Skeletal muscle tissue (tissue), 4 donors: ENCODE data around the gene CHD5. TPM values are rescaled to one million over a fixed set of nuclear protein-coding genes. Genes with fewer than 3 reads are reported as not detected.

Source experiments
- H3K27ac ChIP-seq: one replicate; pipeline ENCODE4 v1.7.0; 2013; ENCODE audit warnings: mild to moderate bottlenecking, low read depth, low read length, inconsistent platforms
- H3K27me3 ChIP-seq, 3 donors: one replicate each; pipeline ENCODE4 v1.7.0; 2013; ENCODE audit warnings: low read length in 3 of 3; ENCODE audit not compliant: control insufficient read depth in 3 of 3, insufficient read depth in 3 of 3
- H3K36me3 ChIP-seq, 3 donors: one replicate each; pipeline ENCODE4 v1.7.0; 2013; ENCODE audit warnings: low read length in 3 of 3; ENCODE audit not compliant: control insufficient read depth in 3 of 3, insufficient read depth in 3 of 3
- H3K4me1 ChIP-seq, 3 donors: one replicate each; pipeline ENCODE4 v1.7.0; 2013; ENCODE audit warnings: low read length in 3 of 3, mild to moderate bottlenecking in 3 of 3; ENCODE audit not compliant: control insufficient read depth in 3 of 3, insufficient read depth in 3 of 3
- H3K4me3 ChIP-seq, 3 donors: one replicate each; pipeline ENCODE4 v1.7.0; 2013; ENCODE audit warnings: low read length in 3 of 3
- H3K9ac ChIP-seq, 3 donors: one replicate each; pipeline ENCODE4 v1.7.0; 2013; ENCODE audit warnings: low read length in 3 of 3, mild to moderate bottlenecking in 3 of 3, moderate library complexity in 2 of 3, low read depth in 1 of 3
- H3K9me3 ChIP-seq, 3 donors: one replicate each; pipeline ENCODE4 v1.7.0; 2013; ENCODE audit warnings: low read length in 3 of 3; ENCODE audit not compliant: control insufficient read depth in 3 of 3
- total RNA-seq: library from RNA; depleted of rRNA; stranded (reverse); fragments of >200 nt; gene quantifications from one replicate; pipeline ENCODE4 v1.2.3, GENCODE V29; 2014
- donor health status: Osteomylitis.

The CHD5 gene
- total RNA-seq, 1 donor from 2014 or later, result not detected

- Histone ChIP-seq H3K36me3 (peaks cover 0 to 2% (median 0%) of the 10 kb centered on the region in 3 donors), H3K27me3 (peaks cover 14 to 44% (median 30%) of the 10 kb centered on the region in 3 donors), H3K27ac (no peak overlapping the region), H3K9me3 (no peaks in the 10 kb centered on the region), H3K9ac (no peak overlapping the region), H3K4me3 (no peak overlapping the region), H3K4me1 (no peaks in the 10 kb centered on the region)
Measured at GRCh38 chr1:6099787-6100765, 80.0 kb downstream of the CHD5 start.

- H3K27me3 ChIP-seq, result peaks cover 10 to 41% (median 24%) of the 10 kb centered on the region in 3 donors
Measured at GRCh38 chr1:6099297-6099696, 80.8 kb downstream of the CHD5 start.

GRCh38 chr1:6098303-6099215, 81.6 kb downstream of the CHD5 start:
- Histone ChIP-seq H3K27ac (no peak overlapping the region), H3K4me1 (no peaks in the 10 kb centered on the region), H3K9me3 (no peaks in the 10 kb centered on the region), H3K4me3 (no peak overlapping the region), H3K9ac (no peak overlapping the region), H3K36me3 (peaks cover 0 to 2% (median 0%) of the 10 kb centered on the region in 3 donors), H3K27me3 (peaks cover 10 to 35% (median 21%) of the 10 kb centered on the region in 3 donors)

More at GRCh38 chr1:6099297-6099696, 80.8 kb downstream of the CHD5 start:
- Histone ChIP-seq H3K27ac (no peak overlapping the region), H3K9ac (no peak overlapping the region), H3K4me1 (no peaks in the 10 kb centered on the region), H3K9me3 (no peaks in the 10 kb centered on the region), H3K36me3 (peaks cover 0 to 2% (median 0%) of the 10 kb centered on the region in 3 donors), H3K4me3 (no peak overlapping the region)

- no peaks in the 10 kb centered on the region for H3K4me1 ChIP-seq
- no peaks in the 10 kb centered on the region for H3K9me3 ChIP-seq
- no peak overlapping the region for H3K4me3 ChIP-seq
- peaks cover 0 to 2% (median 0%) of the 10 kb centered on the region in 3 donors for H3K36me3 ChIP-seq
- no peak overlapping the region for H3K9ac ChIP-seq
- H3K27ac ChIP-seq, result no peak overlapping the region
- H3K27me3 ChIP-seq, result peaks cover 5 to 28% (median 16%) of the 10 kb centered on the region in 3 donors
Measured at GRCh38 chr1:6097824-6098223, 82.3 kb downstream of the CHD5 start.

GRCh38 chr1:6097117-6097595, 83.0 kb downstream of the CHD5 start:
- Histone ChIP-seq H3K36me3 (peaks cover 0 to 2% (median 0%) of the 10 kb centered on the region in 3 donors), H3K9ac (no peak overlapping the region), H3K4me3 (no peak overlapping the region), H3K27ac (no peak overlapping the region), H3K4me1 (no peaks in the 10 kb centered on the region), H3K27me3 (peaks cover 3 to 23% (median 10%) of the 10 kb centered on the region in 3 donors), H3K9me3 (no peaks in the 10 kb centered on the region)

GRCh38 chr1:6096243-6097116, 83.6 kb downstream of the CHD5 start:
- H3K9ac ChIP-seq, result no peak overlapping the region
- H3K27me3 ChIP-seq, result peaks cover 3 to 26% (median 10%) of the 10 kb centered on the region in 3 donors
- H3K27ac ChIP-seq, result no peak overlapping the region
- no peak overlapping the region for H3K4me3 ChIP-seq
- peaks cover 0 to 2% (median 0%) of the 10 kb centered on the region in 3 donors for H3K36me3 ChIP-seq
- H3K4me1 ChIP-seq, result no peaks in the 10 kb centered on the region
- no peaks in the 10 kb centered on the region for H3K9me3 ChIP-seq

GRCh38 chr1:6095511-6096242, 84.4 kb downstream of the CHD5 start:
- H3K27me3 ChIP-seq, result peaks cover 0 to 25% (median 3%) of the 10 kb centered on the region in 3 donors
- no peak overlapping the region for H3K9ac ChIP-seq
- H3K4me3 ChIP-seq, result no peak overlapping the region
- no peaks in the 10 kb centered on the region for H3K4me1 ChIP-seq
- peaks cover 0 to 2% (median 0%) of the 10 kb centered on the region in 3 donors for H3K36me3 ChIP-seq
- no peaks in the 10 kb centered on the region for H3K9me3 ChIP-seq
- no peak overlapping the region for H3K27ac ChIP-seq

- no peak overlapping the region for H3K27ac ChIP-seq
- H3K4me1 ChIP-seq, result no peaks in the 10 kb centered on the region
- no peak overlapping the region for H3K4me3 ChIP-seq
- H3K9me3 ChIP-seq, result no peaks in the 10 kb centered on the region
- H3K36me3 ChIP-seq, result peaks cover 0 to 2% (median 0%) of the 10 kb centered on the region in 3 donors
- H3K9ac ChIP-seq, result no peak overlapping the region
- H3K27me3 ChIP-seq, result peaks cover 0 to 18% (median 0%) of the 10 kb centered on the region in 3 donors
Measured at GRCh38 chr1:6094801-6095505, 85.2 kb downstream of the CHD5 start.
